K562 (cell line): ENCODE results near the gene PRKAR1B.

Experiments
- CEBPB ChIP-seq: fragments of 450-650 bp; IDR thresholded peaks from 2 replicates; pipeline ENCODE4 v1.6.1; 2016; ENCODE audit warnings: missing genetic modification characterization, missing compliant biosample characterization
- CREB1 ChIP-seq, 2 experiments: sonication (generic) in 1 of 2; formaldehyde crosslinking in 1 of 2; IDR thresholded peaks; 2 replicates each; pipeline versions ENCODE4 v1.6.1 to v1.8.0; 2012 to 2022; ENCODE audit warnings: inconsistent platforms in 1 of 2, mild to moderate bottlenecking in 1 of 2, missing genetic modification reagents in 1 of 2, moderate library complexity in 1 of 2
- CTCF ChIP-seq, 3 experiments: IDR thresholded peaks in 2 of 3; conservative IDR thresholded peaks in 1 of 3; 2 replicates each; pipeline ENCODE4 v1.5.1; 2011 to 2012; ENCODE audit warnings: low read length in 3 of 3, mild to moderate bottlenecking in 3 of 3, control low read depth in 2 of 3, improper control_type of control experiment in 1 of 3, inconsistent platforms in 1 of 3, low read depth in 1 of 3, mixed read lengths in 1 of 3, moderate library complexity in 1 of 3; ENCODE audit not compliant: insufficient read depth in 2 of 3
- DACH1 ChIP-seq: fragments of 450-650 bp; IDR thresholded peaks from 2 replicates; pipeline ENCODE4 v1.6.1; 2018; ENCODE audit not compliant: partially characterized antibody
- EGR1 ChIP-seq: fragments of 450-650 bp; conservative IDR thresholded peaks from 2 replicates; pipeline ENCODE4 v1.6.1; 2017; ENCODE audit warnings: mild to moderate bottlenecking
- HBP1 ChIP-seq: fragments of 450-650 bp; formaldehyde crosslinking; IDR thresholded peaks from 2 replicates; pipeline ENCODE4 v1.4.0; 2022; ENCODE audit warnings: missing genetic modification characterization
- SP1 ChIP-seq: sonication (generic); formaldehyde crosslinking; IDR thresholded peaks from 2 replicates; pipeline ENCODE4 v1.8.1; 2022; ENCODE audit warnings: mild to moderate bottlenecking, missing genetic modification reagents
- TEAD1 ChIP-seq, 2 experiments: fragments of 450-650 bp in 1 of 2; sonication (generic) in 1 of 2; formaldehyde crosslinking; IDR thresholded peaks; 2 replicates each; pipeline versions ENCODE4 v1.4.0 to v1.8.0; 2020 to 2022; ENCODE audit warnings: mild to moderate bottlenecking in 2 of 2, missing genetic modification reagents in 1 of 2
- ZNF143 ChIP-seq: sonication (generic); formaldehyde crosslinking; IDR thresholded peaks from 2 replicates; pipeline ENCODE4 v1.9.0; 2022; ENCODE audit warnings: mild to moderate bottlenecking, missing genetic modification reagents
- ZNF408 ChIP-seq: fragments of 250-450 bp; sonication (Bioruptor Pico); IDR thresholded peaks from 2 replicates; pipeline ENCODE4 v1.4.0; 2020; ENCODE audit warnings: low read depth, mild to moderate bottlenecking, moderate library complexity
- ZNF609 ChIP-seq: sonication (generic); formaldehyde crosslinking; IDR thresholded peaks from 2 replicates; pipeline ENCODE4 v1.8.1; 2023; ENCODE audit warnings: missing genetic modification reagents, mild to moderate bottlenecking, borderline replicate concordance
- TF ChIP-seq, protein P1 (sequence below), 2 experiments: fragments of 450-650 bp in 1 of 2; sonication (generic) in 1 of 2; formaldehyde crosslinking in 1 of 2; IDR thresholded peaks; 2 replicates each; pipeline versions ENCODE4 v1.7.1 to v1.9.0; 2016 to 2022; ENCODE audit warnings: inconsistent platforms in 1 of 2, mild to moderate bottlenecking in 1 of 2, missing genetic modification reagents in 1 of 2
- TF ChIP-seq, protein P2 (sequence below), 2 experiments: fragments of 450-650 bp in 1 of 2; sonication (generic) in 1 of 2; formaldehyde crosslinking in 1 of 2; IDR thresholded peaks in 1 of 2; conservative IDR thresholded peaks in 1 of 2; 2 replicates each; pipeline versions ENCODE4 v1.6.1 to v1.8.1; 2016 to 2023; ENCODE audit warnings: mild to moderate bottlenecking in 2 of 2, moderate library complexity in 2 of 2, inconsistent platforms in 1 of 2, missing genetic modification reagents in 1 of 2

GRCh38 chr7:770336-770735 lies 43.3 kb upstream of the PRKAR1B start:
- TF ChIP-seq CREB1 (IDR thresholded peaks at IDR 0.05) (no peak), CREB1 (CRISPR knock-in tag; IDR thresholded peaks at IDR 0.05) (no peak), ZNF143 (CRISPR knock-in tag) (no peak), SP1 (CRISPR knock-in tag) (no peak), CEBPB (no peak), DACH1 (no peak), ZNF609 (CRISPR knock-in tag) (no peak), ZNF408 (no peak), EGR1 (no peak), CTCF (IDR thresholded peaks at IDR 0.05 in 2 of 3, conservative IDR thresholded peaks at IDR 0.05 in 1 of 3; ENCODE audit: insufficient read depth in 2 of 3, low read depth in 1 of 3, low read length in 3 of 3) (no peak), TEAD1 (CRISPR knock-in tag; IDR thresholded peaks at IDR 0.05) (no peak), HBP1 (no peak)
- TF ChIP-seq, protein P1, sequence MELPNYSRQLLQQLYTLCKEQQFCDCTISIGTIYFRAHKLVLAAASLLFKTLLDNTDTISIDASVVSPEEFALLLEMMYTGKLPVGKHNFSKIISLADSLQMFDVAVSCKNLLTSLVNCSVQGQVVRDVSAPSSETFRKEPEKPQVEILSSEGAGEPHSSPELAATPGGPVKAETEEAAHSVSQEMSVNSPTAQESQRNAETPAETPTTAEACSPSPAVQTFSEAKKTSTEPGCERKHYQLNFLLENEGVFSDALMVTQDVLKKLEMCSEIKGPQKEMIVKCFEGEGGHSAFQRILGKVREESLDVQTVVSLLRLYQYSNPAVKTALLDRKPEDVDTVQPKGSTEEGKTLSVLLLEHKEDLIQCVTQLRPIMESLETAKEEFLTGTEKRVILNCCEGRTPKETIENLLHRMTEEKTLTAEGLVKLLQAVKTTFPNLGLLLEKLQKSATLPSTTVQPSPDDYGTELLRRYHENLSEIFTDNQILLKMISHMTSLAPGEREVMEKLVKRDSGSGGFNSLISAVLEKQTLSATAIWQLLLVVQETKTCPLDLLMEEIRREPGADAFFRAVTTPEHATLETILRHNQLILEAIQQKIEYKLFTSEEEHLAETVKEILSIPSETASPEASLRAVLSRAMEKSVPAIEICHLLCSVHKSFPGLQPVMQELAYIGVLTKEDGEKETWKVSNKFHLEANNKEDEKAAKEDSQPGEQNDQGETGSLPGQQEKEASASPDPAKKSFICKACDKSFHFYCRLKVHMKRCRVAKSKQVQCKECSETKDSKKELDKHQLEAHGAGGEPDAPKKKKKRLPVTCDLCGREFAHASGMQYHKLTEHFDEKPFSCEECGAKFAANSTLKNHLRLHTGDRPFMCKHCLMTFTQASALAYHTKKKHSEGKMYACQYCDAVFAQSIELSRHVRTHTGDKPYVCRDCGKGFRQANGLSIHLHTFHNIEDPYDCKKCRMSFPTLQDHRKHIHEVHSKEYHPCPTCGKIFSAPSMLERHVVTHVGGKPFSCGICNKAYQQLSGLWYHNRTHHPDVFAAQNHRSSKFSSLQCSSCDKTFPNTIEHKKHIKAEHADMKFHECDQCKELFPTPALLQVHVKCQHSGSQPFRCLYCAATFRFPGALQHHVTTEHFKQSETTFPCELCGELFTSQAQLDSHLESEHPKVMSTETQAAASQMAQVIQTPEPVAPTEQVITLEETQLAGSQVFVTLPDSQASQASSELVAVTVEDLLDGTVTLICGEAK (IDR thresholded peaks at IDR 0.05): no peak
- TF ChIP-seq, protein P1 (CRISPR knock-in tag; IDR thresholded peaks at IDR 0.05): no peak
- TF ChIP-seq, protein P2, sequence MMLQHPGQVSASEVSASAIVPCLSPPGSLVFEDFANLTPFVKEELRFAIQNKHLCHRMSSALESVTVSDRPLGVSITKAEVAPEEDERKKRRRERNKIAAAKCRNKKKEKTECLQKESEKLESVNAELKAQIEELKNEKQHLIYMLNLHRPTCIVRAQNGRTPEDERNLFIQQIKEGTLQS (IDR thresholded peaks at IDR 0.05): no peak
- TF ChIP-seq, protein P2 (CRISPR knock-in tag; conservative IDR thresholded peaks at IDR 0.05): no peak
